ENCODE results near the gene TJAP1.

Gene TJAP1

GRCh38 chr6:43475516-43475915 is 1.9 kb upstream of the TJAP1 start:
- Histone ChIP-seq H3K27me3 (ENCODE audit: control insufficient read depth, insufficient read depth, low read length, poor library complexity, severe bottlenecking) (no peaks in the 10 kb centered on the region), H3K36me3 (ENCODE audit: control insufficient read depth, insufficient read depth, low read length) (no peaks in the 10 kb centered on the region), H3K4me3 (ENCODE audit: insufficient read depth, low read depth, low read length) (no peak overlapping the region), H3K4me1 (ENCODE audit: control insufficient read depth, insufficient read depth, low read length) (peaks cover 11% of the 10 kb centered on the region), H3K9me3 (ENCODE audit: control insufficient read depth, low read length) (no peaks in the 10 kb centered on the region), H3K27ac (ENCODE audit: insufficient read depth, low read depth, low read length, poor library complexity, severe bottlenecking) (no peak overlapping the region)
- 93 to 94% methylated on average over 6 of the region's 6 CpGs for WGBS, 2 experiments

- WGBS, 2 experiments: 75 to 77% methylated on average over 2 of the region's 2 CpGs
- H3K27me3 ChIP-seq (ENCODE audit: control insufficient read depth, insufficient read depth, low read length, poor library complexity, severe bottlenecking): no peaks in the 10 kb centered on the region
- peak overlapping the region; percentile 70 for H3K4me3 ChIP-seq (ENCODE audit: insufficient read depth, low read depth, low read length)
- H3K36me3 ChIP-seq (ENCODE audit: control insufficient read depth, insufficient read depth, low read length): no peaks in the 10 kb centered on the region
- H3K9me3 ChIP-seq (ENCODE audit: control insufficient read depth, low read length): no peaks in the 10 kb centered on the region
- H3K4me1 ChIP-seq (ENCODE audit: control insufficient read depth, insufficient read depth, low read length): peaks cover 11% of the 10 kb centered on the region
- H3K27ac ChIP-seq (ENCODE audit: insufficient read depth, low read depth, low read length, poor library complexity, severe bottlenecking): no peak overlapping the region
Measured at GRCh38 chr6:43476746-43477145, 624 bp upstream of the TJAP1 start.

- 51 to 60% methylated on average over 3 of the region's 3 CpGs for WGBS, 2 experiments
Measured at GRCh38 chr6:43478008-43478372, 620 bp downstream of the TJAP1 start.

GRCh38 chr6:43481075-43481474 is 3.7 kb downstream of the TJAP1 start:
- Histone ChIP-seq H3K4me3 (ENCODE audit: insufficient read depth, low read depth, low read length) (no peak overlapping the region), H3K27me3 (ENCODE audit: control insufficient read depth, insufficient read depth, low read length, poor library complexity, severe bottlenecking) (no peaks in the 10 kb centered on the region), H3K9me3 (ENCODE audit: control insufficient read depth, low read length) (no peaks in the 10 kb centered on the region), H3K4me1 (ENCODE audit: control insufficient read depth, insufficient read depth, low read length) (peaks cover 11% of the 10 kb centered on the region), H3K27ac (ENCODE audit: insufficient read depth, low read depth, low read length, poor library complexity, severe bottlenecking) (no peak overlapping the region), H3K36me3 (ENCODE audit: control insufficient read depth, insufficient read depth, low read length) (no peaks in the 10 kb centered on the region)
- WGBS, 2 experiments: 80 to 94% methylated on average over 1 of the region's 2 CpGs

More at GRCh38 chr6:43478008-43478372, 620 bp downstream of the TJAP1 start:
- H3K36me3 ChIP-seq (ENCODE audit: control insufficient read depth, insufficient read depth, low read length): no peaks in the 10 kb centered on the region
- H3K4me3 ChIP-seq (ENCODE audit: insufficient read depth, low read depth, low read length): peak overlapping the region; percentile 70
- H3K4me1 ChIP-seq (ENCODE audit: control insufficient read depth, insufficient read depth, low read length): peaks cover 11% of the 10 kb centered on the region
- no peak overlapping the region for H3K27ac ChIP-seq (ENCODE audit: insufficient read depth, low read depth, low read length, poor library complexity, severe bottlenecking)
- no peaks in the 10 kb centered on the region for H3K9me3 ChIP-seq (ENCODE audit: control insufficient read depth, low read length)
- H3K27me3 ChIP-seq (ENCODE audit: control insufficient read depth, insufficient read depth, low read length, poor library complexity, severe bottlenecking): no peaks in the 10 kb centered on the region

- H3K27ac ChIP-seq (ENCODE audit: insufficient read depth, low read depth, low read length, poor library complexity, severe bottlenecking): no peak overlapping the region
- no peaks in the 10 kb centered on the region for H3K9me3 ChIP-seq (ENCODE audit: control insufficient read depth, low read length)
- no peak overlapping the region for H3K4me3 ChIP-seq (ENCODE audit: insufficient read depth, low read depth, low read length)
- H3K27me3 ChIP-seq (ENCODE audit: control insufficient read depth, insufficient read depth, low read length, poor library complexity, severe bottlenecking): no peaks in the 10 kb centered on the region
- no peaks in the 10 kb centered on the region for H3K36me3 ChIP-seq (ENCODE audit: control insufficient read depth, insufficient read depth, low read length)
- WGBS, 2 experiments: 90 to 91% methylated on average over 11 of the region's 11 CpGs
- peaks cover 11% of the 10 kb centered on the region for H3K4me1 ChIP-seq (ENCODE audit: control insufficient read depth, insufficient read depth, low read length)
Measured at GRCh38 chr6:43481591-43482236, 4.3 kb downstream of the TJAP1 start.

- no peaks in the 10 kb centered on the region for H3K36me3 ChIP-seq (ENCODE audit: control insufficient read depth, insufficient read depth, low read length)
- no peak overlapping the region for H3K4me3 ChIP-seq (ENCODE audit: insufficient read depth, low read depth, low read length)
- H3K27me3 ChIP-seq (ENCODE audit: control insufficient read depth, insufficient read depth, low read length, poor library complexity, severe bottlenecking): no peaks in the 10 kb centered on the region
- peak overlapping the region; percentile 68 for H3K27ac ChIP-seq (ENCODE audit: insufficient read depth, low read depth, low read length, poor library complexity, severe bottlenecking)
- H3K9me3 ChIP-seq (ENCODE audit: control insufficient read depth, low read length): no peaks in the 10 kb centered on the region
- H3K4me1 ChIP-seq (ENCODE audit: control insufficient read depth, insufficient read depth, low read length): peaks cover 20% of the 10 kb centered on the region
- 88 to 93% methylated on average over 4 of the region's 4 CpGs for WGBS, 2 experiments
Measured at GRCh38 chr6:43488667-43489276, 11.4 kb downstream of the TJAP1 start.

GRCh38 chr6:43489277-43490072 is 12.1 kb downstream of the TJAP1 start:
- Histone ChIP-seq H3K27me3 (ENCODE audit: control insufficient read depth, insufficient read depth, low read length, poor library complexity, severe bottlenecking) (no peaks in the 10 kb centered on the region), H3K27ac (ENCODE audit: insufficient read depth, low read depth, low read length, poor library complexity, severe bottlenecking) (peak overlapping the region; percentile 68), H3K4me3 (ENCODE audit: insufficient read depth, low read depth, low read length) (no peak overlapping the region), H3K9me3 (ENCODE audit: control insufficient read depth, low read length) (no peaks in the 10 kb centered on the region), H3K36me3 (ENCODE audit: control insufficient read depth, insufficient read depth, low read length) (no peaks in the 10 kb centered on the region), H3K4me1 (ENCODE audit: control insufficient read depth, insufficient read depth, low read length) (peaks cover 20% of the 10 kb centered on the region)
- 82 to 84% methylated on average over 12 of the region's 12 CpGs for WGBS, 2 experiments

- Histone ChIP-seq H3K27me3 (ENCODE audit: control insufficient read depth, insufficient read depth, low read length, poor library complexity, severe bottlenecking) (no peaks in the 10 kb centered on the region), H3K9me3 (ENCODE audit: control insufficient read depth, low read length) (no peaks in the 10 kb centered on the region), H3K27ac (ENCODE audit: insufficient read depth, low read depth, low read length, poor library complexity, severe bottlenecking) (no peak overlapping the region), H3K4me3 (ENCODE audit: insufficient read depth, low read depth, low read length) (no peak overlapping the region), H3K4me1 (ENCODE audit: control insufficient read depth, insufficient read depth, low read length) (peaks cover 23% of the 10 kb centered on the region), H3K36me3 (ENCODE audit: control insufficient read depth, insufficient read depth, low read length) (no peaks in the 10 kb centered on the region)
- WGBS, 2 experiments: 96 to 97% methylated on average over 6 of the region's 6 CpGs
Measured at GRCh38 chr6:43490523-43490939, 13.2 kb downstream of the TJAP1 start.

GRCh38 chr6:43491750-43492661 is 14.6 kb downstream of the TJAP1 start:
- H3K4me1 ChIP-seq (ENCODE audit: control insufficient read depth, insufficient read depth, low read length): peaks cover 31% of the 10 kb centered on the region
- H3K9me3 ChIP-seq (ENCODE audit: control insufficient read depth, low read length): no peaks in the 10 kb centered on the region
- H3K27me3 ChIP-seq (ENCODE audit: control insufficient read depth, insufficient read depth, low read length, poor library complexity, severe bottlenecking): no peaks in the 10 kb centered on the region
- no peak overlapping the region for H3K27ac ChIP-seq (ENCODE audit: insufficient read depth, low read depth, low read length, poor library complexity, severe bottlenecking)
- H3K4me3 ChIP-seq (ENCODE audit: insufficient read depth, low read depth, low read length): no peak overlapping the region
- 92 to 94% methylated on average over 10 of the region's 10 CpGs for WGBS, 2 experiments
- no peaks in the 10 kb centered on the region for H3K36me3 ChIP-seq (ENCODE audit: control insufficient read depth, insufficient read depth, low read length)
